SK-N-SH (cell line): ENCODE results near the gene PPP1R13L. TPM values are rescaled to one million over a fixed set of nuclear protein-coding genes. Genes with fewer than 3 reads are reported as not detected.

Source experiments
- CTCF ChIA-PET: fragments of 300-600, 350-600 bp; formaldehyde crosslinking; extraction: SDS; loops from one replicate; lab custom pipeline; 2021; lab: Yijun Ruan, JAX
- POLR2A ChIA-PET: fragments of 350-600 bp; sonication (Branson Sonifier 250); formaldehyde crosslinking; extraction: SDS; loops from one replicate; lab custom pipeline; 2020; ENCODE audit warnings: antibody characterized with exemption, inconsistent platforms; lab: Yijun Ruan, JAX
- DNase-seq: peaks from one replicate; pipeline ENCODE4 v3.0.0; 2012
- H2AFZ ChIP-seq: fragments of 200-600 bp; sonication (generic); 2 replicates; pipeline ENCODE4 v1.8.1; 2016; ENCODE audit warnings: antibody characterized with exemption, mild to moderate bottlenecking, low read depth
- H3F3A ChIP-seq: fragments of 200-600 bp; sonication (generic); replicated peaks from 2 replicates; pipeline ENCODE3; 2016; ENCODE audit warnings: antibody characterized with exemption, mild to moderate bottlenecking; ENCODE audit not compliant: insufficient read depth
- H3K27ac ChIP-seq, 2 experiments: fragments of 200-500 bp in 1 of 2; fragments of 200-600 bp in 1 of 2; sonication (Bioruptor generic) in 1 of 2; sonication (generic), shearing (Covaris generic) in 1 of 2; 2 replicates each; pipeline versions ENCODE4 v1.5.1 to v1.6.1; 2014 to 2016; ENCODE audit warnings: low read depth in 2 of 2, inconsistent platforms in 1 of 2, low read length in 1 of 2, mild to moderate bottlenecking in 1 of 2, mixed read lengths in 1 of 2
- H3K27me3 ChIP-seq: fragments of 200-600 bp; sonication (generic), shearing (Covaris generic); 2 replicates; pipeline ENCODE4 v1.6.1; 2016; ENCODE audit warnings: mixed run types; ENCODE audit not compliant: insufficient read depth
- H3K36me3 ChIP-seq, 2 experiments: fragments of 200-500 bp in 1 of 2; fragments of 200-600 bp in 1 of 2; sonication (Bioruptor generic) in 1 of 2; sonication (generic) in 1 of 2; replicated peaks in 1 of 2; 2 replicates each; pipeline versions ENCODE3 to v1.5.1; 2014 to 2016; ENCODE audit warnings: low read length in 1 of 2, mild to moderate bottlenecking in 1 of 2; ENCODE audit not compliant: insufficient read depth in 2 of 2, control insufficient read depth in 1 of 2
- H3K4me1 ChIP-seq, 2 experiments: fragments of 200-500 bp in 1 of 2; fragments of 200-600 bp in 1 of 2; sonication (Bioruptor generic) in 1 of 2; sonication (generic), shearing (Covaris generic) in 1 of 2; 2 replicates each; pipeline versions ENCODE4 v1.5.1 to v1.6.1; 2014 to 2016; ENCODE audit warnings: low read depth in 1 of 2, low read length in 1 of 2, mixed run types in 1 of 2; ENCODE audit not compliant: insufficient read depth in 2 of 2, control insufficient read depth in 1 of 2
- H3K4me2 ChIP-seq: fragments of 200-600 bp; sonication (generic), shearing (Covaris generic); 2 replicates; pipeline ENCODE4 v1.6.1; 2017; ENCODE audit warnings: mixed run types
- H3K4me3 ChIP-seq, 2 experiments: fragments of 200-500 bp in 1 of 2; fragments of 200-600 bp in 1 of 2; sonication (Bioruptor generic) in 1 of 2; sonication (generic), shearing (Covaris generic) in 1 of 2; 2 replicates each; pipeline versions ENCODE4 v1.5.1 to v1.8.1; 2014 to 2016; ENCODE audit warnings: low read depth in 2 of 2, inconsistent platforms in 1 of 2, low read length in 1 of 2, mild to moderate bottlenecking in 1 of 2, mixed read lengths in 1 of 2, moderate library complexity in 1 of 2
- H3K79me2 ChIP-seq: fragments of 200-600 bp; sonication (generic); 2 replicates; pipeline ENCODE4 v1.8.1; 2017; ENCODE audit warnings: mild to moderate bottlenecking; ENCODE audit not compliant: insufficient read depth
- H3K9ac ChIP-seq: fragments of 200-600 bp; sonication (generic); 2 replicates; pipeline ENCODE4 v1.6.1; 2017; ENCODE audit warnings: mixed run types
- H3K9me2 ChIP-seq: fragments of 200-600 bp; sonication (generic); 2 replicates; pipeline ENCODE4 v1.6.1; 2017; ENCODE audit warnings: mixed run types
- H3K9me3 ChIP-seq: fragments of 200-600 bp; sonication (generic); 2 replicates; pipeline ENCODE4 v1.6.1; 2017; ENCODE audit warnings: mixed run types, mild to moderate bottlenecking, moderate library complexity
- H4K20me1 ChIP-seq: fragments of 200-600 bp; sonication (generic); 2 replicates; pipeline ENCODE4 v1.6.1; 2017; ENCODE audit warnings: mild to moderate bottlenecking, mixed run types; ENCODE audit not compliant: insufficient read depth
- ELF1 ChIP-seq: IDR thresholded peaks from 2 replicates; pipeline ENCODE4 v1.4.0; 2012
- EZH2phosphoT487 ChIP-seq: fragments of 200-600 bp; sonication (generic); IDR thresholded peaks from 2 replicates; pipeline ENCODE4 v1.6.1; 2017; ENCODE audit warnings: low read depth, mixed run types, mild to moderate bottlenecking, antibody characterized with exemption, moderate library complexity, borderline replicate concordance
- FOXJ3 ChIP-seq: sonication (generic); formaldehyde crosslinking; IDR thresholded peaks from 2 replicates; pipeline ENCODE4 v1.5.1; 2020; ENCODE audit warnings: mild to moderate bottlenecking, missing genetic modification reagents
- FOXM1 ChIP-seq: IDR thresholded peaks from 2 replicates; pipeline ENCODE4 v1.4.0; 2012; ENCODE audit warnings: low read depth, mild to moderate bottlenecking
- GABPA ChIP-seq: IDR thresholded peaks from 2 replicates; pipeline ENCODE4 v1.4.0; 2012; ENCODE audit warnings: low read depth, mild to moderate bottlenecking
- GATA2 ChIP-seq: sonication (generic); formaldehyde crosslinking; IDR thresholded peaks from 2 replicates; pipeline ENCODE4 v1.5.0; 2020; ENCODE audit warnings: mild to moderate bottlenecking, missing genetic modification reagents
- JUND ChIP-seq: IDR thresholded peaks from 2 replicates; pipeline ENCODE4 v1.4.0; 2012
- NRF1 ChIP-seq: IDR thresholded peaks from 2 replicates; pipeline ENCODE4 v1.6.1; 2012; ENCODE audit warnings: low read depth, mild to moderate bottlenecking, low read length
- POLR2AphosphoS5 ChIP-seq: IDR thresholded peaks from 2 replicates; pipeline ENCODE4 v1.6.1; 2012; ENCODE audit warnings: low read depth, low read length
- RCOR1 ChIP-seq: fragments of 150-350 bp; IDR thresholded peaks from 2 replicates; pipeline ENCODE4 v1.6.1; 2017; ENCODE audit warnings: antibody characterized with exemption, low read length
- SIN3A ChIP-seq: IDR thresholded peaks from 2 replicates; pipeline ENCODE4 v1.6.1; 2012; ENCODE audit warnings: low read depth, mild to moderate bottlenecking, low read length, moderate library complexity, borderline replicate concordance
- TEAD4 ChIP-seq: IDR thresholded peaks from 2 replicates; pipeline ENCODE4 v1.4.0; 2012; ENCODE audit warnings: mild to moderate bottlenecking, borderline replicate concordance; ENCODE audit not compliant: insufficient read depth
- YY1 ChIP-seq: IDR thresholded peaks from 2 replicates; pipeline ENCODE4 v1.4.0; 2012; ENCODE audit warnings: low read depth, mild to moderate bottlenecking
- ZBTB33 ChIP-seq: IDR thresholded peaks from 2 replicates; pipeline ENCODE4 v1.4.0; 2012; ENCODE audit warnings: low read depth, borderline replicate concordance
- WGBS: methylation state at CpG from one replicate; pipeline ENCODE4 v1.1.6; 2017; ENCODE audit warnings: low lambda C conversion rate; 5-methylcytosine and 5-hydroxymethylcytosine counted together
- polyA plus RNA-seq, 3 experiments: library from polyadenylated mRNA; depleted of rRNA; stranded (reverse); fragments of >200 nt; gene quantifications; 2 replicates each; pipeline ENCODE4 v1.2.3, GENCODE V29; 2012
- TF ChIP-seq, protein P1 (sequence below): fragments of 200-600 bp; sonication (generic); IDR thresholded peaks from 2 replicates; pipeline ENCODE4 v1.6.1; 2017; ENCODE audit warnings: antibody characterized with exemption, mild to moderate bottlenecking, moderate library complexity
- TF ChIP-seq, protein P2 (sequence below): IDR thresholded peaks from 2 replicates; pipeline ENCODE4 v1.4.0; 2012; ENCODE audit warnings: low read depth
- TF ChIP-seq, protein P3 (sequence below): fragments of 150-350 bp; IDR thresholded peaks from 2 replicates; pipeline ENCODE4 v1.6.1; 2016; ENCODE audit warnings: mild to moderate bottlenecking, low read depth, low read length

The PPP1R13L gene
- polyA plus RNA-seq, 1 of the 3 experiments (the other 2 are of a cell fraction), result 18.0 TPM

GRCh38 chr19:45407091-45407375 is 2.2 kb upstream of the PPP1R13L start:
- Histone ChIP-seq H3K79me2 (peaks cover 51% of the 10 kb centered on the region), H3K9me2 (no peaks in the 10 kb centered on the region), H3K9ac (peak overlapping the region; percentile 97), H3K36me3 (peaks cover 2 to 17% of the 10 kb centered on the region in 2 experiments), H3K9me3 (no peaks in the 10 kb centered on the region), H3K4me1 (peaks cover 16 to 26% of the 10 kb centered on the region in 2 experiments; a peak in 3 of 4 replicates), H3K4me2 (peak overlapping the region; percentile 88), H2AFZ (no peak overlapping the region), H4K20me1 (no peaks in the 10 kb centered on the region), H3K27ac (no peak overlapping the region; a peak in 1 of 4 replicates), H3K4me3 (peak overlapping the region; percentile 87 to 97), H3K27me3 (no peaks in the 10 kb centered on the region), H3F3A (peaks cover 12% of the 10 kb centered on the region)
- TF ChIP-seq FOXJ3 (CRISPR knock-in tag), result no peak
- TF ChIP-seq, protein P1, sequence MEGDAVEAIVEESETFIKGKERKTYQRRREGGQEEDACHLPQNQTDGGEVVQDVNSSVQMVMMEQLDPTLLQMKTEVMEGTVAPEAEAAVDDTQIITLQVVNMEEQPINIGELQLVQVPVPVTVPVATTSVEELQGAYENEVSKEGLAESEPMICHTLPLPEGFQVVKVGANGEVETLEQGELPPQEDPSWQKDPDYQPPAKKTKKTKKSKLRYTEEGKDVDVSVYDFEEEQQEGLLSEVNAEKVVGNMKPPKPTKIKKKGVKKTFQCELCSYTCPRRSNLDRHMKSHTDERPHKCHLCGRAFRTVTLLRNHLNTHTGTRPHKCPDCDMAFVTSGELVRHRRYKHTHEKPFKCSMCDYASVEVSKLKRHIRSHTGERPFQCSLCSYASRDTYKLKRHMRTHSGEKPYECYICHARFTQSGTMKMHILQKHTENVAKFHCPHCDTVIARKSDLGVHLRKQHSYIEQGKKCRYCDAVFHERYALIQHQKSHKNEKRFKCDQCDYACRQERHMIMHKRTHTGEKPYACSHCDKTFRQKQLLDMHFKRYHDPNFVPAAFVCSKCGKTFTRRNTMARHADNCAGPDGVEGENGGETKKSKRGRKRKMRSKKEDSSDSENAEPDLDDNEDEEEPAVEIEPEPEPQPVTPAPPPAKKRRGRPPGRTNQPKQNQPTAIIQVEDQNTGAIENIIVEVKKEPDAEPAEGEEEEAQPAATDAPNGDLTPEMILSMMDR, result no peak
- no peak for TF ChIP-seq JUND
- TF ChIP-seq RCOR1, result no peak
- TF ChIP-seq, protein P2, sequence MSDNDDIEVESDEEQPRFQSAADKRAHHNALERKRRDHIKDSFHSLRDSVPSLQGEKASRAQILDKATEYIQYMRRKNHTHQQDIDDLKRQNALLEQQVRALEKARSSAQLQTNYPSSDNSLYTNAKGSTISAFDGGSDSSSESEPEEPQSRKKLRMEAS, result no peak
- TF ChIP-seq YY1, result no peak
- TF ChIP-seq ELF1, result no peak
- no peak for TF ChIP-seq FOXM1
- TF ChIP-seq, protein P3, sequence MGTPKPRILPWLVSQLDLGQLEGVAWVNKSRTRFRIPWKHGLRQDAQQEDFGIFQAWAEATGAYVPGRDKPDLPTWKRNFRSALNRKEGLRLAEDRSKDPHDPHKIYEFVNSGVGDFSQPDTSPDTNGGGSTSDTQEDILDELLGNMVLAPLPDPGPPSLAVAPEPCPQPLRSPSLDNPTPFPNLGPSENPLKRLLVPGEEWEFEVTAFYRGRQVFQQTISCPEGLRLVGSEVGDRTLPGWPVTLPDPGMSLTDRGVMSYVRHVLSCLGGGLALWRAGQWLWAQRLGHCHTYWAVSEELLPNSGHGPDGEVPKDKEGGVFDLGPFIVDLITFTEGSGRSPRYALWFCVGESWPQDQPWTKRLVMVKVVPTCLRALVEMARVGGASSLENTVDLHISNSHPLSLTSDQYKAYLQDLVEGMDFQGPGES, result no peak
- no peak for TF ChIP-seq POLR2AphosphoS5
- no peak for TF ChIP-seq GATA2 (CRISPR knock-in tag)
- TF ChIP-seq NRF1, result no peak
- TF ChIP-seq EZH2phosphoT487, result no peak
- no peak for TF ChIP-seq GABPA
- TF ChIP-seq ZBTB33, result no peak
- no peak for TF ChIP-seq SIN3A
- TF ChIP-seq TEAD4, result no peak
- POLR2A ChIA-PET, result interaction anchor here (1.2 to 1.5 kb wide), 2 partner anchors 9 to 11 kb away, joined by 3 to 4 read pairs; no protein-coding TSS in a partner anchor
- CTCF ChIA-PET, result interaction anchor here (0.7 to 2.7 kb wide), 4 partner anchors 10 to 79 kb away, joined by 3 to 14 read pairs (median 5); no protein-coding TSS in a partner anchor
- DNase-seq, result no peak
- WGBS, result under 1% methylated on average over 10 of the region's 10 CpGs
